Activated naive CD8-positive, alpha-beta T cell (primary cell): ENCODE results near the gene NFIL3.
"Not testable (repeated sequence)": the region's sequence is repeated elsewhere in the genome, so short reads cannot be mapped to it uniquely, and the experiment has no call there.

Experiments
- H3K27ac Mint-ChIP-seq: one replicate; pipeline ENCODE4 v1.8.0; 2021; ENCODE audit warnings: mixed read lengths
- H3K27me3 Mint-ChIP-seq: one replicate; pipeline ENCODE4 v1.8.0; 2021; ENCODE audit warnings: mixed read lengths
- H3K36me3 Mint-ChIP-seq: one replicate; pipeline ENCODE4 v1.8.0; 2021; ENCODE audit warnings: mixed read lengths
- H3K4me1 Mint-ChIP-seq: one replicate; pipeline ENCODE4 v1.8.0; 2021; ENCODE audit warnings: low read depth, mixed read lengths
- H3K4me3 Mint-ChIP-seq: one replicate; pipeline ENCODE4 v1.8.0; 2021; ENCODE audit warnings: mild to moderate bottlenecking, mixed read lengths
- H3K9me3 Mint-ChIP-seq: one replicate; pipeline ENCODE4 v1.8.0; 2021; ENCODE audit warnings: low read depth, mixed read lengths

NFIL3 gene

GRCh38 chr9:91392435-91392834 lies 31.2 kb downstream of the NFIL3 start:
- Mint-ChIP-seq H3K4me1 (peaks cover 11% of the 10 kb centered on the region), H3K36me3 (no peaks in the 10 kb centered on the region), H3K27ac (no peak overlapping the region), H3K9me3 (no peaks in the 10 kb centered on the region), H3K27me3 (no peaks in the 10 kb centered on the region), H3K4me3 (no peak overlapping the region)

- no peaks in the 10 kb centered on the region for H3K36me3 Mint-ChIP-seq
- H3K27ac Mint-ChIP-seq, result no peak overlapping the region
- H3K4me3 Mint-ChIP-seq, result no peak overlapping the region
- no peaks in the 10 kb centered on the region for H3K27me3 Mint-ChIP-seq
- H3K9me3 Mint-ChIP-seq, result no peaks in the 10 kb centered on the region
- H3K4me1 Mint-ChIP-seq, result peaks cover 11% of the 10 kb centered on the region
These were observed 31.8 kb downstream of the NFIL3 start for GRCh38 chr9:91391818-91392217.

GRCh38 chr9:91391412-91391811 lies 32.2 kb downstream of the NFIL3 start:
- Mint-ChIP-seq H3K9me3 (no peaks in the 10 kb centered on the region), H3K4me3 (no peak overlapping the region), H3K27me3 (no peaks in the 10 kb centered on the region), H3K4me1 (peaks cover 11% of the 10 kb centered on the region), H3K27ac (no peak overlapping the region), H3K36me3 (no peaks in the 10 kb centered on the region)

DNA sequence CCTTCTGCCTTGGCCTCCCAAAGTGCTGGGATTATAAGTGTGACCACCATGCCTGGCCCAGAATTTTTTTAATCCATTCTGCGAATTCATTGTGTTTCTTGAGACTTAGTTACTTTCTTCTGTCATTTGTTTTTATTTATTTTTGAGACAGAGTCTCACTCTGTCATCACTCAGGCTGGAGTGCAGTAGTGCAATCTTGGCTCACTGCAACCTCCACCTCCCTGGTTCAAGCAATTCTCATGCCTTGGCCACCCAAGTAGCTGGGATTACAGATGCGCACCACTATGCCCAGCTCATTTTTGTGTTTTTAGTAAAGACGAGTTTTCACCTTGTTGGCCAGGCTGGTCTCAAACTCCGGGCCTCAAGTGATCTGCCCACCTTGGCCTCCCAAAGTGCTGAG lies 33.9 kb downstream of the NFIL3 start:
- H3K9me3 Mint-ChIP-seq, H3K27ac Mint-ChIP-seq, H3K36me3 Mint-ChIP-seq, H3K4me1 Mint-ChIP-seq, H3K4me3 Mint-ChIP-seq, H3K27me3 Mint-ChIP-seq: not testable (repeated sequence)

DNA sequence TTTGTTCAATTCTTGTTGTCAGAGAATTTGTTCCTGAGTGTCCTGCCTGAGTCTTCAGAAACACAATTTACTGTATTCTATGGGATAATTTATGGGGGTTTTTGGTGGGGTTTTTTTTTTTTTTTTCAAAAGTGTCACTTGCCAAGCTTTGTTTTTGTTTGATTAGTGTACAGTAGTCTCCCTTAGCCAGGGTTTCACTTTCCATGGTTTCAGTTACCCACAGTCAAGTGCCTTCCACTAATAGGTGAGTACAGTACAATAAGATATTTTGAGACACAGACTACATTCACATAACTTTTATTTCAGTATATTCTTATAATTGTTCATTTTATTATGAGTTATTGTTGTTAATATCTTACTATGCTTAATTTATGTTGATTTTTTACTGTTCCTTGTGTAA lies 36.9 kb downstream of the NFIL3 start:
- H3K27me3 Mint-ChIP-seq, result peaks cover 4% of the 10 kb centered on the region
- H3K27ac Mint-ChIP-seq, result no peak overlapping the region
- no peak overlapping the region for H3K4me3 Mint-ChIP-seq
- H3K36me3 Mint-ChIP-seq, result no peaks in the 10 kb centered on the region
- H3K9me3 Mint-ChIP-seq, result no peaks in the 10 kb centered on the region
- H3K4me1 Mint-ChIP-seq, result no peaks in the 10 kb centered on the region

- no peaks in the 10 kb centered on the region for H3K9me3 Mint-ChIP-seq
- no peaks in the 10 kb centered on the region for H3K4me1 Mint-ChIP-seq
- no peak overlapping the region for H3K27ac Mint-ChIP-seq
- H3K4me3 Mint-ChIP-seq, result no peak overlapping the region
- no peaks in the 10 kb centered on the region for H3K36me3 Mint-ChIP-seq
- peaks cover 4% of the 10 kb centered on the region for H3K27me3 Mint-ChIP-seq
These were observed 38.7 kb downstream of the NFIL3 start for GRCh38 chr9:91384954-91385353.

- Mint-ChIP-seq H3K9me3 (no peaks in the 10 kb centered on the region), H3K27ac (no peak overlapping the region), H3K36me3 (no peaks in the 10 kb centered on the region), H3K27me3 (peaks cover 4% of the 10 kb centered on the region), H3K4me1 (no peaks in the 10 kb centered on the region), H3K4me3 (no peak overlapping the region)
These were observed 40.1 kb downstream of the NFIL3 start for GRCh38 chr9:91383577-91383976.

DNA sequence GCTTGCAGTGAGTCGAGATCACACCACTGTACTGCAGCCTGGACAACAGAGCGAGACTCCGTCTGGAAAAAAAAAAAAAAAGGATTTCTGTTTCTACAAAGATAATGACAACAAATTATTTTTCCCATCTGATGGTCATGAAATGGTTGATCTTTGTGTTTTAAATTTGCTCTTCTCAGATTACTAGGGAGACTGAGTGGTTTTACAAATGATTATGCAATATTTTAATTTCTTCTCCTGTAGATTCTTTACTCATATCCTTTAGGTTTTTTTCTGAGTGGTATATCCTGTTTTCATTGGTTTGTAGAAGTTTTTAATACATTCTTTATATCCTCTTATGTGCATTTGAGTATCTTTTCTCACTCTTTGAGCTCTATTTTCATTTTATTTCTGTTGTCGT lies 41.3 kb downstream of the NFIL3 start:
- peaks cover 3% of the 10 kb centered on the region for H3K9me3 Mint-ChIP-seq
- H3K4me1 Mint-ChIP-seq, result no peaks in the 10 kb centered on the region
- H3K36me3 Mint-ChIP-seq, result peaks cover 3% of the 10 kb centered on the region
- H3K27me3 Mint-ChIP-seq, result peaks cover 4% of the 10 kb centered on the region
- no peak overlapping the region for H3K4me3 Mint-ChIP-seq
- no peak overlapping the region for H3K27ac Mint-ChIP-seq

DNA sequence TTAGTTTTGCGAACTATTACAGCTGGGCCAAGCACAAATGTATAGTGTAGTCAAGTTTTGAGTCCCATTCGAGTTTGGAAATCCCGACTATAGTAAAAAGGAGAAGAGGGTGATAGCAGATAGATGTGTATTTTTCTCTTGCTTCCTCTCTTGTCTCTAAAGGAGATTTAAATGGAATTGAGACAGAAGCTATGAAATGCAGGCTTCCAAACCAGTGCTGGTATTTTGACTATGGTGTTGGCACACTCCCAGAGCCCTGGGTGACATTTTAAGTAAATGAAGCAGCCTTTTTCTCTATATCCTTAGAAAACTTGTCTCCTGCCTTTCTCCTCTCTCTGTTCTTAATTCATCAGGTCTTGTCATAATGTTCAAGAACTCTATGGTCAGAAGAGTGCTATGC lies 44.2 kb downstream of the NFIL3 start:
- peaks cover 4% of the 10 kb centered on the region for H3K27me3 Mint-ChIP-seq
- H3K4me1 Mint-ChIP-seq, result no peaks in the 10 kb centered on the region
- no peak overlapping the region for H3K27ac Mint-ChIP-seq
- peaks cover 4% of the 10 kb centered on the region for H3K36me3 Mint-ChIP-seq
- no peak overlapping the region for H3K4me3 Mint-ChIP-seq
- peaks cover 3% of the 10 kb centered on the region for H3K9me3 Mint-ChIP-seq

GRCh38 chr9:91378695-91379127 lies 44.9 kb downstream of the NFIL3 start:
- Mint-ChIP-seq H3K36me3 (peaks cover 4% of the 10 kb centered on the region), H3K4me3 (no peak overlapping the region), H3K27ac (no peak overlapping the region), H3K9me3 (peaks cover 3% of the 10 kb centered on the region), H3K4me1 (no peaks in the 10 kb centered on the region), H3K27me3 (peaks cover 4% of the 10 kb centered on the region)

GRCh38 chr9:91378054-91378453 lies 45.6 kb downstream of the NFIL3 start:
- H3K9me3 Mint-ChIP-seq, H3K27ac Mint-ChIP-seq, H3K36me3 Mint-ChIP-seq, H3K4me1 Mint-ChIP-seq, H3K27me3 Mint-ChIP-seq, H3K4me3 Mint-ChIP-seq: not testable (repeated sequence)

DNA sequence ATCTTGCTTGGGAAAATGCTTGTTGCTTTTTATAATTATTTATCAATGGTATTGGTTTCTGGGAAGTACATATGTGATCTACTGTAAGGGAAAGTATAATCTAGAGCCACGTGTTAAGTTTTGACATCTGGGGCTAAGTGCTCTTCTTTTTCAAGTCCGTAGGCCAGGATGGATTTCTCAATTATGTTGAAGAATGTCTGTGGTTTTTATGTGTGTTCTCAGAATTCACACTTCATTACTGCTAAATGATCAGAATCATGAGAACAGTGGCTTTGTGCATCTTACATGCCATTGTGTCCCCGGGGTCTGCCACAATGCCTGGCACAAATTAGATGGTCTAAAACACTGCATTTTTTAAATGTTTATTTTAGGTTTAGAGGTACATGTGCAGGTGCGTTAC lies 47.4 kb downstream of the NFIL3 start:
- no peaks in the 10 kb centered on the region for H3K27me3 Mint-ChIP-seq
- no peak overlapping the region for H3K27ac Mint-ChIP-seq
- peaks cover 4% of the 10 kb centered on the region for H3K36me3 Mint-ChIP-seq
- peaks cover 3% of the 10 kb centered on the region for H3K9me3 Mint-ChIP-seq
- H3K4me3 Mint-ChIP-seq, result no peak overlapping the region
- no peaks in the 10 kb centered on the region for H3K4me1 Mint-ChIP-seq

GRCh38 chr9:91374939-91375338 lies 48.7 kb downstream of the NFIL3 start:
- H3K9me3 Mint-ChIP-seq, result peaks cover 3% of the 10 kb centered on the region
- no peaks in the 10 kb centered on the region for H3K4me1 Mint-ChIP-seq
- no peaks in the 10 kb centered on the region for H3K27me3 Mint-ChIP-seq
- H3K36me3 Mint-ChIP-seq, result peaks cover 4% of the 10 kb centered on the region
- H3K27ac Mint-ChIP-seq, result no peak overlapping the region
- H3K4me3 Mint-ChIP-seq, result no peak overlapping the region

DNA sequence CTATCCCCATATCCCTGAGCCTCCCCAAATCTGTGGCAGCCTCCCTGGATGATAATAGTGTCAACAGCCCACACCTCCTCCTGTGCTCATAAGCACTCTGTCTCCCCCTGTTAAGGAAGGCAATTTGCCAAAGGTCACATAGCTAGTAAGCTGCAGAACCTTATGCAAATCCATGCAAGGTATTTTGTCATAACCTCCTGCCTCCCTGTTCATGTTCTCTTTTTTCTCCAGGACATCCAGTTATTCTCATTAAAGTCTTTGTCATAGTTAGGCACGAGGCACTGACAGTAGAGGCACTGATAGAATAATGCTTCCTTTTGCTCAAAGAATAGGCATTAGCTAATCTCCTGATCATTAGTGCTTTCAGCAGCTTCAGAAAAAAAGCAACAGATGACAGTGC lies 51.7 kb downstream of the NFIL3 start:
- peaks cover under 1% of the 10 kb centered on the region for H3K36me3 Mint-ChIP-seq
- no peaks in the 10 kb centered on the region for H3K27me3 Mint-ChIP-seq
- H3K27ac Mint-ChIP-seq, result no peak overlapping the region
- no peak overlapping the region for H3K4me3 Mint-ChIP-seq
- H3K9me3 Mint-ChIP-seq, result no peaks in the 10 kb centered on the region
- H3K4me1 Mint-ChIP-seq, result no peaks in the 10 kb centered on the region

- not testable (repeated sequence) for H3K27ac Mint-ChIP-seq, H3K36me3 Mint-ChIP-seq, H3K4me1 Mint-ChIP-seq, H3K9me3 Mint-ChIP-seq, H3K27me3 Mint-ChIP-seq, H3K4me3 Mint-ChIP-seq
These were observed 53.6 kb downstream of the NFIL3 start for GRCh38 chr9:91370006-91370405.

DNA sequence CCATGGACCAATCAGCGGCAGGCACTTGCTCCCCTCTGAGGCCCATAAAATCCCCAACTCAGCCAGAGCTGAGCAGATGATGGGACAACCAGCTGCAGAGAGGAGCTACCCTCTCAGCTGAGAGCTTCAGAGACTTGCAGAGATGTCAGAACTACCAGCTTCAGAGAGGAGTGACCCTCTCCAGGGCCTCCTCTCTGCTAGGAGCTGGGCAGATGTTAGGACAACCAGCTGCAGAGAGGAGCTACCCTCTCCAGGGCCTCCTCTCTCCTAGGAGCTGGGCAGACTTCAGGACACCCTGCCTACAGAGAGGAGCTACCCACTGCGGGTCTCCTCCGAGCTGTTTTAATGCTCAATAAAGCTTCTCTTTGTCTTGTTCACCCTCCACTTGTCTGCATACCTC lies 58.9 kb downstream of the NFIL3 start:
- Mint-ChIP-seq H3K9me3 (no peaks in the 10 kb centered on the region), H3K27me3 (no peaks in the 10 kb centered on the region), H3K4me3 (no peak overlapping the region), H3K4me1 (peaks cover 18% of the 10 kb centered on the region), H3K27ac (no peak overlapping the region), H3K36me3 (no peaks in the 10 kb centered on the region)

GRCh38 chr9:91364005-91364404 lies 59.6 kb downstream of the NFIL3 start:
- Mint-ChIP-seq H3K36me3 (no peaks in the 10 kb centered on the region), H3K4me3 (no peak overlapping the region), H3K27ac (no peak overlapping the region), H3K27me3 (no peaks in the 10 kb centered on the region), H3K4me1 (peaks cover 25% of the 10 kb centered on the region), H3K9me3 (no peaks in the 10 kb centered on the region)
